ENCODE data around the gene SARDH.

DNA sequence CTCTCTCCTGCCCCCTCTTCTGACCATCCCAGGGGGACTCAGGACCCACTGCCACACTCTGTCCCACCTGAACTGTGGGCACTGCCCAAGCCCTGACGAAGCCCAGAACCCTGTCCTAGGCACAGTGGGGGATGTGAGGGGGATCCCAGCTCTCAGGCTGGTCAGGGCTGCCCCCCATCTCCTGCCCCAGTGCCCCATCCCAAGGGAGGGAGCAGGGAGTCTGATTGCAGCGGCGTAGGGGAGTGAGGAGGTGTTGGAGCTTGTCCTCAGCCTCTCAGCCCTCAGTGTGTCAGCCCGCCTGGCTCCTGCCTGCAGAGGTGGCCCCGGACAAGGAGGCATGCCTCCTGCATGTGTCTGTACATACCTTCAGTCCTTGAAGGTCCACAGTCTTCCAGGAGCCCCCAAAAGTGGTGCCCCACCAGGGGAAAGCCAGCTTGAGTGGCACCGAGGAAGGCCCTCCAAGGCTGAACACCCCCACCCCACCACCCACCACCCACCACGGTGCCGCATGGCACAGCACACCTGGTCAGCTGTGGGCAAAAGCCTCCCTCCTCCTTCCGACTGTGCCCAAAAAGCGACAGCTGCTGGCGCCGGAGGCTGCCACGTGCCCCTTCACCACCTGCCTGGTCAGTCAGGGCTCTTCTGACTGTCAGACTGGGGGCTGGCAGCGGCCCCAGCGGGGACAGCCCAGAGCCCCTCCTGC lies 930 bp downstream of the SARDH start:
- TF ChIP-seq, protein P1, sequence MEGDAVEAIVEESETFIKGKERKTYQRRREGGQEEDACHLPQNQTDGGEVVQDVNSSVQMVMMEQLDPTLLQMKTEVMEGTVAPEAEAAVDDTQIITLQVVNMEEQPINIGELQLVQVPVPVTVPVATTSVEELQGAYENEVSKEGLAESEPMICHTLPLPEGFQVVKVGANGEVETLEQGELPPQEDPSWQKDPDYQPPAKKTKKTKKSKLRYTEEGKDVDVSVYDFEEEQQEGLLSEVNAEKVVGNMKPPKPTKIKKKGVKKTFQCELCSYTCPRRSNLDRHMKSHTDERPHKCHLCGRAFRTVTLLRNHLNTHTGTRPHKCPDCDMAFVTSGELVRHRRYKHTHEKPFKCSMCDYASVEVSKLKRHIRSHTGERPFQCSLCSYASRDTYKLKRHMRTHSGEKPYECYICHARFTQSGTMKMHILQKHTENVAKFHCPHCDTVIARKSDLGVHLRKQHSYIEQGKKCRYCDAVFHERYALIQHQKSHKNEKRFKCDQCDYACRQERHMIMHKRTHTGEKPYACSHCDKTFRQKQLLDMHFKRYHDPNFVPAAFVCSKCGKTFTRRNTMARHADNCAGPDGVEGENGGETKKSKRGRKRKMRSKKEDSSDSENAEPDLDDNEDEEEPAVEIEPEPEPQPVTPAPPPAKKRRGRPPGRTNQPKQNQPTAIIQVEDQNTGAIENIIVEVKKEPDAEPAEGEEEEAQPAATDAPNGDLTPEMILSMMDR (conservative IDR thresholded peaks at IDR 0.05): no peak
- TF ChIP-seq EZH2 (IDR thresholded peaks at IDR 0.05; ENCODE audit: low read depth): no peak

Measured in PC-9 (cell line).